Liver (tissue), 9 donors: Measurements from ENCODE around the gene LRRC45. TPM values are rescaled to one million over a fixed set of nuclear protein-coding genes. Genes with fewer than 3 reads are reported as not detected.

ENCODE experiments used
- DNase-seq: peaks from one replicate; pipeline ENCODE4 v3.0.0-alpha.2; 2017; ENCODE audit warnings: low spot score
- H3K27ac ChIP-seq, 2 donors: one replicate each; pipeline ENCODE4 v1.7.0; 2013; ENCODE audit warnings: inconsistent platforms in 2 of 2, low read length in 2 of 2, control low read depth in 1 of 2, low read depth in 1 of 2, mild to moderate bottlenecking in 1 of 2
- H3K27me3 ChIP-seq, 4 donors: one replicate each; pipeline versions ENCODE4 v1.6.1 to v1.7.0; 2013; ENCODE audit warnings: low read length in 3 of 4, inconsistent platforms in 1 of 4, mild to moderate bottlenecking in 1 of 4, moderate library complexity in 1 of 4; ENCODE audit not compliant: control insufficient read depth in 4 of 4, insufficient read depth in 4 of 4
- H3K36me3 ChIP-seq, 4 donors: one replicate each; pipeline versions ENCODE4 v1.6.1 to v1.7.0; 2013; ENCODE audit warnings: low read length in 3 of 4, mild to moderate bottlenecking in 3 of 4, low read depth in 1 of 4, moderate library complexity in 1 of 4; ENCODE audit not compliant: control insufficient read depth in 4 of 4, insufficient read depth in 3 of 4
- H3K4me1 ChIP-seq, 4 donors: one replicate each; pipeline versions ENCODE4 v1.6.1 to v1.7.0; 2013; ENCODE audit warnings: low read length in 3 of 4, mild to moderate bottlenecking in 3 of 4, moderate library complexity in 1 of 4; ENCODE audit not compliant: control insufficient read depth in 4 of 4, insufficient read depth in 4 of 4
- H3K4me3 ChIP-seq, 3 donors: one replicate each; pipeline versions ENCODE4 v1.6.1 to v1.7.0; 2013; ENCODE audit warnings: low read length in 3 of 3, control low read depth in 1 of 3, low read depth in 1 of 3, mild to moderate bottlenecking in 1 of 3
- H3K9ac ChIP-seq, 2 donors: one replicate each; pipeline ENCODE4 v1.7.0; 2013; ENCODE audit warnings: low read length in 2 of 2, mild to moderate bottlenecking in 2 of 2, moderate library complexity in 2 of 2, control low read depth in 1 of 2, low read depth in 1 of 2
- H3K9me3 ChIP-seq, 4 donors: one replicate each; pipeline versions ENCODE4 v1.6.1 to v1.7.0; 2013; ENCODE audit warnings: low read length in 3 of 4; ENCODE audit not compliant: control insufficient read depth in 4 of 4
- ATF3 ChIP-seq: IDR thresholded peaks from 2 replicates; pipeline ENCODE4 v1.6.1; 2016; ENCODE audit warnings: antibody characterized with exemption
- CTCF ChIP-seq: fragments of 150-350 bp; IDR thresholded peaks from 2 replicates; pipeline ENCODE4 v1.5.1; 2017; ENCODE audit warnings: improper control_type of control experiment, low read depth, low read length; ENCODE audit not compliant: missing input control
- EGR1 ChIP-seq, 2 donors: IDR thresholded peaks; 2 replicates each; pipeline ENCODE4 v1.6.1; 2016 to 2018; ENCODE audit warnings: antibody characterized with exemption in 2 of 2, low read depth in 2 of 2
- FOXA1 ChIP-seq: IDR thresholded peaks from 2 replicates; pipeline ENCODE4 v1.6.1; 2016; ENCODE audit warnings: antibody characterized with exemption
- FOXA2 ChIP-seq: IDR thresholded peaks from 2 replicates; pipeline ENCODE4 v1.6.1; 2016; ENCODE audit warnings: antibody characterized with exemption
- GABPA ChIP-seq, 2 donors: IDR thresholded peaks in 1 of 2; conservative IDR thresholded peaks in 1 of 2; 2 replicates each; pipeline ENCODE4 v1.6.1; 2016; ENCODE audit warnings: antibody characterized with exemption in 2 of 2, mild to moderate bottlenecking in 1 of 2, moderate library complexity in 1 of 2
- HNF4A ChIP-seq, 2 donors: conservative IDR thresholded peaks; 2 replicates each; pipeline ENCODE4 v1.6.1; 2016; ENCODE audit warnings: antibody characterized with exemption in 2 of 2, mild to moderate bottlenecking in 2 of 2
- HNF4G ChIP-seq: IDR thresholded peaks from 2 replicates; pipeline ENCODE4 v1.6.1; 2016; ENCODE audit warnings: antibody characterized with exemption
- JUND ChIP-seq, 2 donors: IDR thresholded peaks; 2 replicates each; pipeline ENCODE4 v1.6.1; 2016; ENCODE audit warnings: antibody characterized with exemption in 2 of 2
- MAX ChIP-seq: IDR thresholded peaks from 2 replicates; pipeline ENCODE4 v1.6.1; 2016; ENCODE audit warnings: antibody characterized with exemption
- NR2F2 ChIP-seq: IDR thresholded peaks from 2 replicates; pipeline ENCODE4 v1.6.1; 2016; ENCODE audit warnings: antibody characterized with exemption
- RAD21 ChIP-seq, 2 donors: IDR thresholded peaks; 2 replicates each; pipeline ENCODE4 v1.6.1; 2016; ENCODE audit warnings: antibody characterized with exemption in 2 of 2, mild to moderate bottlenecking in 2 of 2
- REST ChIP-seq: IDR thresholded peaks from 2 replicates; pipeline ENCODE4 v1.6.1; 2016; ENCODE audit warnings: antibody characterized with exemption, mild to moderate bottlenecking
- RXRA ChIP-seq, 2 donors: IDR thresholded peaks; 2 replicates each; pipeline ENCODE4 v1.6.1; 2017 to 2018; ENCODE audit warnings: antibody characterized with exemption in 2 of 2, mild to moderate bottlenecking in 1 of 2
- SP1 ChIP-seq: IDR thresholded peaks from 2 replicates; pipeline ENCODE4 v1.6.1; 2018; ENCODE audit warnings: antibody characterized with exemption, mild to moderate bottlenecking
- TAF1 ChIP-seq: conservative IDR thresholded peaks from 2 replicates; pipeline ENCODE4 v1.6.1; 2016; ENCODE audit warnings: antibody characterized with exemption, mild to moderate bottlenecking
- YY1 ChIP-seq: IDR thresholded peaks from 2 replicates; pipeline ENCODE4 v1.6.1; 2016; ENCODE audit warnings: antibody characterized with exemption, mild to moderate bottlenecking
- ZBTB33 ChIP-seq: IDR thresholded peaks from 2 replicates; pipeline ENCODE4 v1.6.1; 2016; ENCODE audit warnings: antibody characterized with exemption
- WGBS: extraction: QIAGEN DNeasy Blood & Tissue Kit; methylation state at CpG from one replicate; pipeline ENCODE4 v1.1.7; 2013; 5-methylcytosine and 5-hydroxymethylcytosine counted together
- polyA plus RNA-seq, 2 donors: library from polyadenylated mRNA; stranded (reverse) in 1 of 2; unstranded in 1 of 2; fragments of 200-250 nt in 1 of 2; fragments of >200 nt in 1 of 2; fragmentation: Nextera tagmentation in 1 of 2; extraction: Ambion mirVana in 1 of 2; gene quantifications; one replicate each; pipeline versions ENCODE4 v1.2.1 to v1.2.3, GENCODE V29; 2013 to 2015
- total RNA-seq, 2 donors: library from RNA; depleted of rRNA; stranded (reverse); fragments of >200 nt; gene quantifications; one replicate each; pipeline ENCODE4 v1.2.3, GENCODE V29; 2014
- donor health status: healthy.
- donor health status: healthy.
- donor health status: healthy.
- donor health status: healthy.
- donor health status: healthy.

LRRC45 gene
- total and polyA plus RNA-seq, 4 donors = 4.0 to 14.1 (median 7.0) TPM

GRCh38 chr17:82030470-82031302 is 7.6 kb downstream of the LRRC45 start:
- Histone ChIP-seq H3K36me3 (peaks cover 0 to 5% (median 1%) of the 10 kb centered on the region in 4 donors), H3K27me3 (no peaks in the 10 kb centered on the region), H3K4me3 (peak overlapping the region in 2 of 3 donors; percentile 27 to 63), H3K4me1 (peaks cover 15 to 58% (median 37%) of the 10 kb centered on the region in 4 donors), H3K9ac (no peak overlapping the region), H3K27ac (peak overlapping the region; percentile 74 to 76), H3K9me3 (no peaks in the 10 kb centered on the region)
- TF ChIP-seq GABPA (IDR thresholded peaks at IDR 0.05 in 1 of 2, conservative IDR thresholded peaks at IDR 0.05 in 1 of 2) (peak in 1 of 2 donors; percentile 44), YY1 (peak; percentile 19), SP1 (peak; percentile 5), CTCF (peak; percentile 97), RAD21 (IDR thresholded peaks at IDR 0.05) (peak; percentile 91 to 97), HNF4G (no peak), TAF1 (no peak), NR2F2 (no peak), FOXA1 (no peak), MAX (no peak), RXRA (IDR thresholded peaks at IDR 0.05) (no peak), FOXA2 (no peak), REST (no peak), ZBTB33 (no peak), EGR1 (IDR thresholded peaks at IDR 0.05; ENCODE audit: low read depth in 2 of 2) (no peak), JUND (IDR thresholded peaks at IDR 0.05) (no peak), HNF4A (conservative IDR thresholded peaks at IDR 0.05) (no peak), ATF3 (no peak)
- WGBS = 1% methylated on average over 94 of the region's 94 CpGs
- DNase-seq = peak; percentile 87
